LNCaP clone FGC (cell line): ENCODE data around the gene DRD3.

Experiments used
- DNase-seq: peaks from one replicate; pipeline ENCODE4 v3.0.0-alpha.2; 2011; ENCODE audit warnings: low read depth
- H3K4me3 ChIP-seq: 2 replicates; pipeline ENCODE4 v1.5.1; 2011; ENCODE audit warnings: mild to moderate bottlenecking, low read depth, low read length, control low read depth
- CTCF ChIP-seq: IDR thresholded peaks from 2 replicates; pipeline ENCODE4 v1.5.1; 2012; ENCODE audit warnings: mild to moderate bottlenecking; ENCODE audit not compliant: control insufficient read depth, insufficient read depth; ENCODE audit errors: extremely low read depth

DRD3 gene

GRCh38 chr3:114115143-114115542, 63.7 kb downstream of the DRD3 start:
- TF ChIP-seq CTCF = no peak

GRCh38 chr3:114114719-114115118, 64.1 kb downstream of the DRD3 start:
- no peak overlapping the region for H3K4me3 ChIP-seq
- no peak for TF ChIP-seq CTCF
- no peak for DNase-seq

More at GRCh38 chr3:114115143-114115542, 63.7 kb downstream of the DRD3 start:
- H3K4me3 ChIP-seq = no peak overlapping the region
- DNase-seq = no peak

GRCh38 chr3:114112696-114113095, 66.2 kb downstream of the DRD3 start:
- no peak for DNase-seq
- TF ChIP-seq CTCF = no peak

GRCh38 chr3:114111060-114111770, 67.6 kb downstream of the DRD3 start:
- no peak for TF ChIP-seq CTCF
- no peak for DNase-seq
- no peak overlapping the region for H3K4me3 ChIP-seq

More at GRCh38 chr3:114112696-114113095, 66.2 kb downstream of the DRD3 start:
- H3K4me3 ChIP-seq = no peak overlapping the region

- no peak overlapping the region for H3K4me3 ChIP-seq
- TF ChIP-seq CTCF = no peak
- DNase-seq = no peak
These were observed 68.4 kb downstream of the DRD3 start for GRCh38 chr3:114110439-114110838.

- DNase-seq = no peak
- no peak overlapping the region for H3K4me3 ChIP-seq
- no peak for TF ChIP-seq CTCF
These were observed 70.7 kb downstream of the DRD3 start for GRCh38 chr3:114108137-114108536.

- TF ChIP-seq CTCF = no peak
- peak; percentile 40 for DNase-seq
- no peak overlapping the region for H3K4me3 ChIP-seq
These were observed 74.4 kb downstream of the DRD3 start for GRCh38 chr3:114104414-114104813.
